B cell (primary cell): ENCODE measurements around the gene ATG16L1. TPM values are rescaled to one million over a fixed set of nuclear protein-coding genes. Genes with fewer than 3 reads are reported as not detected.
"Not testable (repeated sequence)": the region's sequence is repeated elsewhere in the genome, so short reads cannot be mapped to it uniquely, and the experiment has no call there.

Source experiments
- ATAC-seq: fragments of 200-7000 bp; cut with Tn5 transposase; one replicate; pipeline ENCODE4 v1.10.0; 2021; ENCODE audit warnings: low read depth, mild to moderate bottlenecking, moderate number of reproducible peaks, moderate library complexity
- CTCF ChIA-PET: fragments of 350-600 bp; sonication (Branson Sonifier 250); formaldehyde crosslinking; loops from one replicate; lab custom pipeline; 2021; ENCODE audit warnings: antibody characterized with exemption, inconsistent platforms; lab: Charles Lee
- POLR2A ChIA-PET: fragments of 350-600 bp; sonication (Branson Sonifier 250); formaldehyde crosslinking; loops from one replicate; lab custom pipeline; 2021; ENCODE audit warnings: antibody characterized with exemption; lab: Charles Lee
- DNase-seq: peaks from one replicate; pipeline ENCODE4 v3.0.0; 2013
- H2AFZ ChIP-seq: 2 replicates; pipeline ENCODE4 v1.6.1; 2012; ENCODE audit warnings: mild to moderate bottlenecking, low read depth, low read length; ENCODE audit not compliant: insufficient read depth, poor library complexity, severe bottlenecking
- H3K27ac ChIP-seq, 2 donors: 1 replicate in 1 of 2; 2 replicates in 1 of 2; pipeline ENCODE4 v1.5.1; 2012 to 2013; ENCODE audit warnings: low read length in 2 of 2, mild to moderate bottlenecking in 2 of 2, moderate library complexity in 1 of 2
- H3K27me3 ChIP-seq, 4 experiments: fragments of 200-600 bp in 1 of 4; sonication (generic) in 1 of 4; replicated peaks in 1 of 4; 1 replicate in 2 of 4; 2 replicates in 2 of 4; pipeline versions ENCODE4 v1.6.1 to v1.7.0; 2013 to 2016; ENCODE audit warnings: low read length in 3 of 4, mild to moderate bottlenecking in 2 of 4, mixed read lengths in 1 of 4, moderate library complexity in 1 of 4; ENCODE audit not compliant: insufficient read depth in 4 of 4, control insufficient read depth in 3 of 4; ENCODE audit errors: control extremely low read depth in 1 of 4
- H3K36me3 ChIP-seq, 2 experiments: replicated peaks in 1 of 2; 1 replicate in 1 of 2; 2 replicates in 1 of 2; pipeline versions ENCODE4 v1.6.1 to v1.7.1; 2013; ENCODE audit warnings: low read length in 1 of 2; ENCODE audit not compliant: insufficient read depth in 2 of 2, control insufficient read depth in 1 of 2; ENCODE audit errors: control extremely low read depth in 1 of 2, extremely low read depth in 1 of 2
- H3K4me1 ChIP-seq, 2 donors: fragments of 200-600 bp in 1 of 2; sonication (generic) in 1 of 2; 1 replicate in 1 of 2; 2 replicates in 1 of 2; pipeline versions ENCODE4 v1.5.1 to v1.6.1; 2013 to 2017; ENCODE audit warnings: low read length in 2 of 2; ENCODE audit not compliant: control insufficient read depth in 2 of 2, insufficient read depth in 2 of 2
- H3K4me2 ChIP-seq: replicated peaks from 2 replicates; pipeline ENCODE3; 2012; ENCODE audit warnings: mild to moderate bottlenecking, low read depth, low read length; ENCODE audit not compliant: poor library complexity, severe bottlenecking
- H3K4me3 ChIP-seq, 5 experiments: fragments of 200-600 bp in 1 of 5; sonication (generic) in 1 of 5; 1 replicate in 3 of 5; 2 replicates in 2 of 5; pipeline versions ENCODE4 v1.5.1 to v1.7.0; 2011 to 2016; ENCODE audit warnings: low read length in 4 of 5, mild to moderate bottlenecking in 4 of 5, low read depth in 2 of 5, control low read depth in 1 of 5, moderate library complexity in 1 of 5; ENCODE audit not compliant: insufficient read depth in 1 of 5; ENCODE audit errors: control extremely low read depth in 1 of 5, extremely low read depth in 1 of 5
- H3K79me2 ChIP-seq: fragments of 200-600 bp; sonication (generic); one replicate; pipeline ENCODE4 v1.6.0; 2016; ENCODE audit warnings: low read length; ENCODE audit not compliant: control insufficient read depth, insufficient read depth
- H3K9ac ChIP-seq: fragments of 200-600 bp; sonication (generic); 2 replicates; pipeline ENCODE4 v1.6.1; 2017; ENCODE audit warnings: mild to moderate bottlenecking, low read length, moderate library complexity
- H3K9me3 ChIP-seq, 3 donors: one replicate each; pipeline versions ENCODE4 v1.6.1 to v1.7.1; 2013; ENCODE audit warnings: low read length in 2 of 3; ENCODE audit not compliant: control insufficient read depth in 2 of 3, insufficient read depth in 1 of 3; ENCODE audit errors: control extremely low read depth in 1 of 3
- H4K20me1 ChIP-seq: 2 replicates; pipeline ENCODE4 v1.6.0; 2012; ENCODE audit warnings: mild to moderate bottlenecking, low read length; ENCODE audit not compliant: insufficient read depth, control insufficient read depth, poor library complexity, severe bottlenecking
- H3K27ac Mint-ChIP-seq: one replicate; pipeline ENCODE4 v1.8.0; 2021; ENCODE audit warnings: mixed read lengths
- H3K27me3 Mint-ChIP-seq: one replicate; pipeline ENCODE4 v1.8.0; 2021; ENCODE audit warnings: mixed read lengths
- H3K4me1 Mint-ChIP-seq: one replicate; pipeline ENCODE4 v1.8.0; 2021; ENCODE audit warnings: mixed read lengths
- H3K4me3 Mint-ChIP-seq: one replicate; pipeline ENCODE4 v1.8.0; 2021; ENCODE audit warnings: mixed read lengths
- H3K9me3 Mint-ChIP-seq: one replicate; pipeline ENCODE4 v1.8.0; 2022; ENCODE audit warnings: mixed read lengths; ENCODE audit not compliant: insufficient read depth
- EZH2 ChIP-seq: IDR thresholded peaks from 2 replicates; pipeline ENCODE4 v1.6.1; 2012; ENCODE audit warnings: borderline replicate concordance, low read depth, mild to moderate bottlenecking, moderate library complexity, low read length; ENCODE audit not compliant: insufficient read depth, poor library complexity, severe bottlenecking
- WGBS: methylation state at CpG from one replicate; pipeline ENCODE4 v1.1.5; 2013; ENCODE audit warnings: missing lambda C conversion rate; ENCODE audit not compliant: insufficient coverage; 5-methylcytosine and 5-hydroxymethylcytosine counted together
- intact Hi-C: fragments of 100-400 bp; cut with micrococcal nuclease; formaldehyde crosslinking; loops from one replicate; pipeline ENCODE4 v1.10.0; 2022
- polyA plus RNA-seq: library from polyadenylated mRNA; depleted of rRNA; stranded (reverse); fragments of >200 nt; gene quantifications from 2 replicates; pipeline ENCODE4 v1.2.3, GENCODE V29; 2012
- total RNA-seq, 2 donors: library from RNA; stranded (reverse); fragments of 120-200 nt in 1 of 2; gene quantifications; 1 replicate in 1 of 2; 2 replicates in 1 of 2; pipeline versions ENCODE4 v1.2.3 to v1.2.4, GENCODE V29; 2013 to 2022
- TF ChIP-seq, protein P1 (sequence below): fragments of 200-600 bp; IDR thresholded peaks from one replicate; pipeline ENCODE4 v1.8.0; 2022; ENCODE audit warnings: antibody characterized with exemption, mild to moderate bottlenecking

Gene ATG16L1
- total and polyA plus RNA-seq, 2 donors (not counting 1 experiment from before 2014, with no cell fraction given) = 25.7 to 69.9 TPM

DNA sequence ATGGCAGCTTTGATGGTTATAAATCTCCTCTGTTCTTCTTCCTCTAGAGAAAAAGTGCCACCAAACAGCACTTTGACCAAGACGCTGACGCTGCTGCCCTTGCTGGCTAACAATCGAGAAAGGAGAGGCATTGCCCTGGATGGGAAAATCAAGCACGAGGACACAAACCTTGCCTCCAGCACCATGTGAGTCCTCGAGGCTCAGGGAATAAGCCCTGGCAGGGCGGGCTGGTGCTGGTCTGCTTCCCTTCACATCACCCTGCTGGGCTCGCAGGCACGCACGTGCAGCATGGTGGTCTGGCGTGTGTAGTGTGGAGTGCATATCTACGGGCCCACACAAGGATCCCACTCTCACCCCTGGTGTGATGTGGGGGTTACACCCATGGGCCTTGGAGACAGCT, 83.4 kb downstream of the ATG16L1 start:
- H3K9ac ChIP-seq = no peak overlapping the region
- Mint-ChIP-seq H3K27ac (peak overlapping the region; percentile 61), H3K4me1 (peaks cover 84% of the 10 kb centered on the region), H3K4me3 (peak overlapping the region; percentile 23), H3K27me3 (no peaks in the 10 kb centered on the region), H3K9me3 (no peaks in the 10 kb centered on the region)
- intact Hi-C loops = loop anchor here (5.0 kb wide), 1 partner anchor 273 kb away; the partner anchor contains the start of gene INPP5D
- H3K36me3 ChIP-seq = no peaks in the 10 kb centered on the region
- CTCF ChIA-PET = no interaction called here
- no peak overlapping the region for H2AFZ ChIP-seq
- H3K27me3 ChIP-seq = no peaks in the 10 kb centered on the region
- peaks cover 79 to 87% of the 10 kb centered on the region in 2 donors for H3K4me1 ChIP-seq
- no peak overlapping the region for H3K4me3 ChIP-seq
- no peaks in the 10 kb centered on the region for H3K79me2 ChIP-seq
- ATAC-seq (no peak), DNase-seq (no peak)
- POLR2A ChIA-PET = no interaction called here
- peak overlapping the region; percentile 38 for H3K4me2 ChIP-seq
- TF ChIP-seq, protein P1, sequence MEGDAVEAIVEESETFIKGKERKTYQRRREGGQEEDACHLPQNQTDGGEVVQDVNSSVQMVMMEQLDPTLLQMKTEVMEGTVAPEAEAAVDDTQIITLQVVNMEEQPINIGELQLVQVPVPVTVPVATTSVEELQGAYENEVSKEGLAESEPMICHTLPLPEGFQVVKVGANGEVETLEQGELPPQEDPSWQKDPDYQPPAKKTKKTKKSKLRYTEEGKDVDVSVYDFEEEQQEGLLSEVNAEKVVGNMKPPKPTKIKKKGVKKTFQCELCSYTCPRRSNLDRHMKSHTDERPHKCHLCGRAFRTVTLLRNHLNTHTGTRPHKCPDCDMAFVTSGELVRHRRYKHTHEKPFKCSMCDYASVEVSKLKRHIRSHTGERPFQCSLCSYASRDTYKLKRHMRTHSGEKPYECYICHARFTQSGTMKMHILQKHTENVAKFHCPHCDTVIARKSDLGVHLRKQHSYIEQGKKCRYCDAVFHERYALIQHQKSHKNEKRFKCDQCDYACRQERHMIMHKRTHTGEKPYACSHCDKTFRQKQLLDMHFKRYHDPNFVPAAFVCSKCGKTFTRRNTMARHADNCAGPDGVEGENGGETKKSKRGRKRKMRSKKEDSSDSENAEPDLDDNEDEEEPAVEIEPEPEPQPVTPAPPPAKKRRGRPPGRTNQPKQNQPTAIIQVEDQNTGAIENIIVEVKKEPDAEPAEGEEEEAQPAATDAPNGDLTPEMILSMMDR = no peak
- TF ChIP-seq EZH2 = no peak
- WGBS = 97% methylated on average over 5 of the region's 11 CpGs
- H4K20me1 ChIP-seq = no peaks in the 10 kb centered on the region
- no peak overlapping the region for H3K27ac ChIP-seq
- peaks cover 0 to 7% (median 0%) of the 10 kb centered on the region in 3 donors for H3K9me3 ChIP-seq

DNA sequence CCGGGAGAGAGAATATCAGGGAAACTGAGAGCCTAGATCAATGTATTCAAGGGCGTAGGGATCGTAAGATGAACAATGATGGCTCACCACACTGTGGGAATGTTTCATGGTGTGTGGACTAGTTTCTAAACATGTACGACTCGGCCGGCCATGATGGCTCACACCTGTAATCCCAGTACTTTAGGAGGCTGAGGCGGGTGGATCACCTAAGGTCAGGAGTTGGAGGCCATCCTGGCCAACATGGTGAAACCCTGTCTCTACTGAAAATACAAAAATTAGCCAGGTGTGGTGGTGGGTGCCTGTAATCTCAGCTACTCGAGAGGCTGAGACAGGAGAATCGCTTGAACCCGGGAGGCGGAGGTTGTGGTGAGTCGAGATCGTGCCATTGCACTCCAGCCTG, 84.6 kb downstream of the ATG16L1 start:
- H3K4me3 Mint-ChIP-seq, ATAC-seq, H4K20me1 ChIP-seq, H3K9ac ChIP-seq, H3K27me3 ChIP-seq, H3K79me2 ChIP-seq, H3K27ac ChIP-seq, intact Hi-C loops, DNase-seq, H3K9me3 ChIP-seq, H3K9me3 Mint-ChIP-seq, H2AFZ ChIP-seq, H3K4me2 ChIP-seq, H3K4me3 ChIP-seq, H3K36me3 ChIP-seq, H3K27me3 Mint-ChIP-seq, CTCF ChIA-PET: not testable (repeated sequence)
- peak overlapping the region; percentile 3 for H3K27ac Mint-ChIP-seq
- peaks cover 67 to 85% of the 10 kb centered on the region in 2 donors for H3K4me1 ChIP-seq
- WGBS = 97% methylated on average over 11 of the region's 13 CpGs
- POLR2A ChIA-PET = interaction anchor here (0.6 kb wide), 1 partner anchor 42 kb away, joined by 8 read pairs; no protein-coding TSS in a partner anchor
- peaks cover 79% of the 10 kb centered on the region for H3K4me1 Mint-ChIP-seq
